GM11168 (cell line): ENCODE measurements around the gene SHANK2.

Experiments used
- in situ Hi-C: fragments of 300-500 bp; cut with MboI; formaldehyde crosslinking; loops from one replicate; pipeline ENCODE4 v1.12.0; 2022; ENCODE audit warnings: low sequenced_read_pairs; ENCODE audit not compliant: unreplicated experiment

Gene SHANK2

GRCh38 chr11:71223671-71224660 is 28.4 kb downstream of the SHANK2 start:
- in situ Hi-C loops: no loop called here

GRCh38 chr11:71223081-71223405 is 29.3 kb downstream of the SHANK2 start:
- in situ Hi-C loops: no loop called here

- in situ Hi-C loops: no loop called here
Measured at GRCh38 chr11:71222318-71223080, 29.9 kb downstream of the SHANK2 start.

- in situ Hi-C loops: no loop called here
Measured at GRCh38 chr11:71221821-71222220, 30.6 kb downstream of the SHANK2 start.

- in situ Hi-C loops: no loop called here
Measured at GRCh38 chr11:71221201-71221600, 31.2 kb downstream of the SHANK2 start.

- in situ Hi-C loops: no loop called here
Measured at GRCh38 chr11:71218789-71219499, 33.4 kb downstream of the SHANK2 start.

- in situ Hi-C loops: no loop called here
Measured at GRCh38 chr11:71215425-71215965, 36.9 kb downstream of the SHANK2 start.

GRCh38 chr11:71214553-71215424 is 37.6 kb downstream of the SHANK2 start:
- in situ Hi-C loops: no loop called here

- in situ Hi-C loops: no loop called here
Measured at GRCh38 chr11:71213696-71214552, 38.5 kb downstream of the SHANK2 start.

GRCh38 chr11:71212871-71213559 is 39.4 kb downstream of the SHANK2 start:
- in situ Hi-C loops: no loop called here

GRCh38 chr11:71211631-71212030 is 40.7 kb downstream of the SHANK2 start:
- in situ Hi-C loops: no loop called here

- in situ Hi-C loops: no loop called here
Measured at GRCh38 chr11:71210861-71211260, 41.5 kb downstream of the SHANK2 start.

GRCh38 chr11:71209656-71210055 is 42.7 kb downstream of the SHANK2 start:
- in situ Hi-C loops: no loop called here

- in situ Hi-C loops: no loop called here
Measured at GRCh38 chr11:71209181-71209580, 43.2 kb downstream of the SHANK2 start.

- in situ Hi-C loops: no loop called here
Measured at GRCh38 chr11:71208011-71208774, 44.2 kb downstream of the SHANK2 start.

GRCh38 chr11:71207563-71207962 is 44.8 kb downstream of the SHANK2 start:
- in situ Hi-C loops: no loop called here

- in situ Hi-C loops: no loop called here
Measured at GRCh38 chr11:71206186-71206585, 46.2 kb downstream of the SHANK2 start.
